GM13977 (cell line): ENCODE data around the gene CXorf66.
"Not testable (repeated sequence)": the region's sequence is repeated elsewhere in the genome, so short reads cannot be mapped to it uniquely, and the experiment has no call there.

Source experiments
- DNase-seq: peaks from one replicate; pipeline ENCODE4 v3.0.0; 2012; ENCODE audit warnings: low spot score
- CTCF ChIP-seq: IDR thresholded peaks from 2 replicates; pipeline ENCODE4 v1.5.1; 2012; ENCODE audit warnings: mild to moderate bottlenecking, control low read depth; ENCODE audit not compliant: insufficient read depth; ENCODE audit errors: extremely low read depth, missing control alignments
- in situ Hi-C: fragments of 300-500 bp; cut with MboI; formaldehyde crosslinking; loops from one replicate; pipeline ENCODE4 v1.12.0; 2022; ENCODE audit warnings: low sequenced_read_pairs, low pct_unique_long_range_greater_than_20kb, mixed read lengths, inconsistent platforms; ENCODE audit not compliant: unreplicated experiment

The CXorf66 gene

DNA sequence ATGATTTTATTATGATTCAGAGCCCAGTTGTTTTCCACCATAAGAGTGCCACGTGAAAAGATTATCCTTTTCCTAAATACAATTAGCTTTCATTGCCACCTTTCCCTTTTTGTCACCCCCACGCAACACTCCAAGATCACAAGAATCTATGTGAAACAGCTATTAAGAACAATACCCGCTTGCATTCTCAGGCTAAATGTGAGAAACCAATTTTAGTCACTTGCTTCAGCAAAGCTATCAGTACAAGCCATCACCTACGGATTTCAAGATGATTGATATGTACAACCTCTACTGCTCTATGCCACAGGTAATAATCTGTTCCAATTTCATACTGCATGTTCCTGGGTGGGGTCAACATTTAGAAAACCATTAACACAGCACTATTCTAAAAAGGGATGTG lies 34.9 kb downstream of the CXorf66 start:
- TF ChIP-seq CTCF: no peak
- in situ Hi-C loops: no loop called here
- DNase-seq: no peak

- in situ Hi-C loops: no loop called here
- DNase-seq: no peak
- no peak for TF ChIP-seq CTCF
Observed at GRCh38 chrX:139929876-139930275, 35.4 kb downstream of the CXorf66 start.

GRCh38 chrX:139924696-139925095 lies 40.6 kb downstream of the CXorf66 start:
- in situ Hi-C loops: no loop called here
- no peak for TF ChIP-seq CTCF
- DNase-seq: no peak

DNA sequence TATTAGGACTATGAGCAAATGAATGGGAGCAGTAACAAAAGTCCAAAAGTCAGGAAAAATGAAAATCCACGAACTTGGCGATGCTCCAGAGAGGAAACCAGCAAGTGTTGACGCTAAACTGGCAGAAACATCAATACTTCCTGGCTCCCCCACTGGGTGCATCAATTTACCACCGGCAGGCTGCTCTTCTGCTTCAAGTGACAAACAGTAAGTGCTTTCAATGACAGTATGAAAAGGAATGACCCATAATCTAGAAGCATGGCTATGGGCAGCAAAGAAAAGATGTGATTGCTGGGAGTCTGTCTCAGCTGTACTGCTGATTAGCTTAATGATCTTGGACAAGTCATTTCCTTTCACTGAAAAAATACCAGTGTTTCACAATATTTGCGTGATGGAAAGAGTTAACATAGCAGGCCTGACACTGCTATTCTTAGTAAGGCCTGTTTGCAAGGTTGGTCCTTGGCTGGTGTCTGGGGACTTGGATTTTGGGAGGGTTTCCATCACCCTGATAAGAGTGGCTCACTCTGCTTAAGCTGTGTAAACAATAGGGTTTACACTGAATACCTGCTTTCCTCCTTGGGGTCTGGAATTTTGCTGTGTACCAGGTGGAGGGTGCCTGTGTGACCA lies 41.1 kb downstream of the CXorf66 start:
- in situ Hi-C loops: no loop called here
- no peak for DNase-seq
- no peak for TF ChIP-seq CTCF

DNA sequence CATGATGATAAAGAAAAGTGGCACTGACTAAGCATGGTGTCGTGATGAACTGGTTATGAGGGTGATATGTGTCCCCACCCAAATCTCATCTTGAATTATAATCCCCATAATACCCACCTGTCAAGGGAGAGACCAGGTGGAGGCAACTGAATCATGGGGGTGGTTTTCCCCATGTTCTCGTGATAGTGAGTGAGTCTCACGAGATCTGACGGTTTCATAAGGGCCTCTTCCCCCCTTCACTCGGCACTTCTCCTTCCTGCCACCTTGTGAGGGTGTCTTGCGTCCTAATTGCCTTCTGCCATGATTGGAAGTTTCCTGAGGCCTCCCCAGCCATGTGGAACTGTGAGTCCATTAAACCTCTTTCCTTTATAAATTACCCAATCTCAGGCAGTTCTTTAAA lies 44.2 kb downstream of the CXorf66 start:
- DNase-seq, in situ Hi-C loops: not testable (repeated sequence)

GRCh38 chrX:139920316-139920715 lies 45.0 kb downstream of the CXorf66 start:
- TF ChIP-seq CTCF: no peak
- in situ Hi-C loops: no loop called here
- DNase-seq: no peak

DNA sequence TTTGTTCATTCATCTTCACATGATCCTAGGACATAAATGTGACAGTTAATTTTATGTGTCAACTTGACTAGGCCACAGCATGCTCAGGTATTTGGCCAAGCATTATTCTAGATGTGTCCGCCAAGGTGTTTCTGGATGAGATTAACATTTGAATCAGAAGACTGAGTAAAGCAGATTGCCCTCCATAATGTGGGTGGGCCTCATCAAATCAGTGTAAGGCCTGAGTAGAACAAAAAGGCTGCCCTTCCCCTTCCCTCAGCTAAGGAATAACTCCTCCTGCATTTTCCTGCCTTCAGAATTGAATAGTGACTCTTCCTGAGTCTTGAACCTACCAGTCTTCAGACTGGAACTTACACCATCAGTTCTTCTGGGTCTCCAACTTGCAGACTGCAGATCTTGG lies 50.9 kb downstream of the CXorf66 start:
- in situ Hi-C loops: no loop called here
- DNase-seq: no peak
- no peak for TF ChIP-seq CTCF
